ENCODE data around the gene DOK4.
"Not testable (repeated sequence)": the region's sequence is repeated elsewhere in the genome, so short reads cannot be mapped to it uniquely, and the experiment has no call there.

Gene DOK4

GRCh38 chr16:57500578-57501111, 14.4 kb upstream of the DOK4 start:
- no peak for DNase-seq

- not testable (repeated sequence) for DNase-seq
Observed at GRCh38 chr16:57499941-57500340, 13.6 kb upstream of the DOK4 start.

- no peak for DNase-seq
Observed at GRCh38 chr16:57498031-57498430, 11.7 kb upstream of the DOK4 start.

GRCh38 chr16:57497121-57497520, 10.8 kb upstream of the DOK4 start:
- no peak for DNase-seq

- no peak for DNase-seq
Observed at GRCh38 chr16:57493767-57494166, 7.5 kb upstream of the DOK4 start.

- DNase-seq: no peak
Observed at GRCh38 chr16:57489229-57489628, 2.9 kb upstream of the DOK4 start.

GRCh38 chr16:57486858-57487834, 853 bp upstream of the DOK4 start:
- no peak for DNase-seq

GRCh38 chr16:57485091-57485915, 990 bp downstream of the DOK4 start:
- DNase-seq: no peak

GRCh38 chr16:57484515-57485005, 1.7 kb downstream of the DOK4 start:
- DNase-seq: no peak

- no peak for DNase-seq
Observed at GRCh38 chr16:57483725-57484514, 2.4 kb downstream of the DOK4 start.

GRCh38 chr16:57482845-57483545, 3.3 kb downstream of the DOK4 start:
- no peak for DNase-seq

GRCh38 chr16:57481421-57481820, 4.9 kb downstream of the DOK4 start:
- no peak for DNase-seq

GRCh38 chr16:57480754-57481230, 5.5 kb downstream of the DOK4 start:
- DNase-seq: no peak

- no peak for DNase-seq
Observed at GRCh38 chr16:57479976-57480753, 6.1 kb downstream of the DOK4 start.

GRCh38 chr16:57479205-57479975, 6.9 kb downstream of the DOK4 start:
- no peak for DNase-seq

GRCh38 chr16:57478396-57479204, 7.7 kb downstream of the DOK4 start:
- no peak for DNase-seq

- DNase-seq: no peak
Observed at GRCh38 chr16:57477531-57478202, 8.6 kb downstream of the DOK4 start.

All from stimulated activated CD8-positive, alpha-beta memory T cell treated with anti-CD3 and anti-CD28 coated beads, Interleukin-4, amount 100 ng/mL, for 48 hours (primary cell).